Measurements from ENCODE around the gene ADA. TPM values are rescaled to one million over a fixed set of nuclear protein-coding genes. Genes with fewer than 3 reads are reported as not detected.

The ADA gene
- total and polyA plus RNA-seq, 9 of the 15 experiments (the other 6 are each of a cell fraction or from before 2014, with no cell fraction given): 2.4 to 26.1 (median 5.3) TPM

DNA sequence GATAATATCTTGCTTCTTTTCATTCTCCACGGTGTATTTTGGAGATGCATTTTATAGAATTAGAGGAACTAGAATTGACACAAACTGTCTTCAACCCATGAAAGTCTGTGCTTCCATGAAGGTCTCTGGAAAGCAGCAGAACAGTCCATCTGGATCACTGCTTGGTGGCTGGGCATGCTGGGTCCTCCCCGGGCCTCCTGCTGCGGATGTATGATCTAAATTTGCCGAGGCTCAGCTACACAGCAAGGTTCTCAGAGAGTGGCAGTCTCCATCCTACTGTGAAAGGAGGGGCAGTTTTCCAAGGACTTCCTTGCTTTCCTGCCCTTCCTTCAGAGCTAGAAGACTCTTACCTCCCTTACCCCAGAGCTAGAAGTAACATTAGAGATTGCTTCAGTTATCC is 54.0 kb downstream of the ADA start:
- no peak for DNase-seq (ENCODE audit: extremely low read depth in 1 of 4, low spot score in 3 of 4)
- ChIA-PET POLR2A (no interaction called here), CTCF (ENCODE audit: low intra/inter-chr PET ratio) (no interaction called here)
- no peaks in the 10 kb centered on the region for H3K79me2 ChIP-seq (ENCODE audit: control insufficient read depth, insufficient read depth, low read length)
- H3K9me3 ChIP-seq (replicated peaks; ENCODE audit: control insufficient read depth, insufficient read depth, low read depth, low read length): no peaks in the 10 kb centered on the region
- no peak overlapping the region for H3K4me3 ChIP-seq
- TF ChIP-seq ZNF518B (CRISPR knock-in tag; IDR thresholded peaks at IDR 0.05) (no peak), U2AF1 (optimal IDR thresholded peaks at IDR 0.05; ENCODE audit: low read depth, low read length) (no peak), MYNN (IDR thresholded peaks at IDR 0.05) (no peak), MYNN (CRISPR knock-in tag; IDR thresholded peaks at IDR 0.05) (no peak), NRF1 (conservative IDR thresholded peaks at IDR 0.05 in 1 of 2, IDR thresholded peaks at IDR 0.05 in 1 of 2) (no peak), SUPT5H (IDR thresholded peaks at IDR 0.05) (no peak), FOXP4 (CRISPR knock-in tag; IDR thresholded peaks at IDR 0.05; ENCODE audit: borderline replicate concordance) (no peak), ZNF444 (CRISPR knock-in tag; IDR thresholded peaks at IDR 0.05) (no peak), TOE1 (IDR thresholded peaks at IDR 0.05; ENCODE audit: borderline replicate concordance) (no peak), TOE1 (CRISPR knock-in tag; IDR thresholded peaks at IDR 0.05; ENCODE audit: borderline replicate concordance, low read depth) (no peak), GTF2F1 (IDR thresholded peaks at IDR 0.05; ENCODE audit: low read depth, low read length) (no peak), SLC30A9 (CRISPR knock-in tag; IDR thresholded peaks at IDR 0.05) (no peak), CREM (IDR thresholded peaks at IDR 0.05; ENCODE audit: low read depth) (no peak), RBFOX2 (IDR thresholded peaks at IDR 0.05; ENCODE audit: low read depth, low read length) (no peak), SMARCA4 (IDR thresholded peaks at IDR 0.05) (no peak), KLF16 (IDR thresholded peaks at IDR 0.05) (no peak)
- no peak overlapping the region for H3K4me2 ChIP-seq (ENCODE audit: insufficient read depth, low read length)
- ATAC-seq: no peak
- H3K9me1 ChIP-seq (ENCODE audit: control insufficient read depth, insufficient read depth, low read length): no peaks in the 10 kb centered on the region
- no peak overlapping the region for H3K9ac ChIP-seq (ENCODE audit: insufficient read depth in 1 of 2, low read depth in 2 of 2, low read length in 2 of 2)
- intact Hi-C loops (cut with micrococcal nuclease): no loop called here
- peaks cover 8% of the 10 kb centered on the region in 2 experiments for H3K4me1 ChIP-seq (replicated peaks in 1 of 2; ENCODE audit: control insufficient read depth in 2 of 2, insufficient read depth in 2 of 2, low read length in 2 of 2)
- no peaks in the 10 kb centered on the region for H3K36me3 ChIP-seq (ENCODE audit: control insufficient read depth, insufficient read depth, low read length)
- no peak overlapping the region for H2AFZ ChIP-seq (ENCODE audit: low read depth, low read length)
- H3K27ac ChIP-seq (ENCODE audit: extremely low read depth, low read depth, low read length): no peak overlapping the region
- H3K27me3 ChIP-seq (ENCODE audit: control insufficient read depth in 2 of 2, insufficient read depth in 2 of 2, low read length in 2 of 2): no peaks in the 10 kb centered on the region
- FAIRE-seq: no peak
- 39% methylated on average over 4 of the region's 4 CpGs for WGBS (ENCODE audit: insufficient coverage, low coverage, missing lambda C conversion rate)
- no TSS peak for BruUV-seq (replicated peaks)
- H4K20me1 ChIP-seq (replicated peaks; ENCODE audit: control insufficient read depth, insufficient read depth, low read length): no peaks in the 10 kb centered on the region
- in situ Hi-C loops (cut with MboI): no loop called here
